Skeletal muscle tissue (tissue), 4 donors: ENCODE data around the gene KLF6. TPM values are rescaled to one million over a fixed set of nuclear protein-coding genes. Genes with fewer than 3 reads are reported as not detected.

Experiments
- H3K27ac ChIP-seq: one replicate; pipeline ENCODE4 v1.7.0; 2013; ENCODE audit warnings: mild to moderate bottlenecking, low read depth, low read length, inconsistent platforms
- H3K27me3 ChIP-seq, 3 donors: one replicate each; pipeline ENCODE4 v1.7.0; 2013; ENCODE audit warnings: low read length in 3 of 3; ENCODE audit not compliant: control insufficient read depth in 3 of 3, insufficient read depth in 3 of 3
- H3K36me3 ChIP-seq, 3 donors: one replicate each; pipeline ENCODE4 v1.7.0; 2013; ENCODE audit warnings: low read length in 3 of 3; ENCODE audit not compliant: control insufficient read depth in 3 of 3, insufficient read depth in 3 of 3
- H3K4me1 ChIP-seq, 3 donors: one replicate each; pipeline ENCODE4 v1.7.0; 2013; ENCODE audit warnings: low read length in 3 of 3, mild to moderate bottlenecking in 3 of 3; ENCODE audit not compliant: control insufficient read depth in 3 of 3, insufficient read depth in 3 of 3
- H3K4me3 ChIP-seq, 3 donors: one replicate each; pipeline ENCODE4 v1.7.0; 2013; ENCODE audit warnings: low read length in 3 of 3
- H3K9ac ChIP-seq, 3 donors: one replicate each; pipeline ENCODE4 v1.7.0; 2013; ENCODE audit warnings: low read length in 3 of 3, mild to moderate bottlenecking in 3 of 3, moderate library complexity in 2 of 3, low read depth in 1 of 3
- H3K9me3 ChIP-seq, 3 donors: one replicate each; pipeline ENCODE4 v1.7.0; 2013; ENCODE audit warnings: low read length in 3 of 3; ENCODE audit not compliant: control insufficient read depth in 3 of 3
- total RNA-seq: library from RNA; depleted of rRNA; stranded (reverse); fragments of >200 nt; gene quantifications from one replicate; pipeline ENCODE4 v1.2.3, GENCODE V29; 2014
- donor health status: Osteomylitis.

The KLF6 gene
- total RNA-seq, 1 donor from 2014 or later, result 50.6 TPM

- Histone ChIP-seq H3K27me3 (no peaks in the 10 kb centered on the region), H3K36me3 (no peaks in the 10 kb centered on the region), H3K4me1 (peaks cover 0 to 3% (median 0%) of the 10 kb centered on the region in 3 donors), H3K4me3 (no peak overlapping the region), H3K27ac (no peak overlapping the region), H3K9me3 (peaks cover 0 to 6% (median 0%) of the 10 kb centered on the region in 3 donors), H3K9ac (no peak overlapping the region)
Measured at GRCh38 chr10:3790272-3790671, 5.3 kb upstream of the KLF6 start.

DNA sequence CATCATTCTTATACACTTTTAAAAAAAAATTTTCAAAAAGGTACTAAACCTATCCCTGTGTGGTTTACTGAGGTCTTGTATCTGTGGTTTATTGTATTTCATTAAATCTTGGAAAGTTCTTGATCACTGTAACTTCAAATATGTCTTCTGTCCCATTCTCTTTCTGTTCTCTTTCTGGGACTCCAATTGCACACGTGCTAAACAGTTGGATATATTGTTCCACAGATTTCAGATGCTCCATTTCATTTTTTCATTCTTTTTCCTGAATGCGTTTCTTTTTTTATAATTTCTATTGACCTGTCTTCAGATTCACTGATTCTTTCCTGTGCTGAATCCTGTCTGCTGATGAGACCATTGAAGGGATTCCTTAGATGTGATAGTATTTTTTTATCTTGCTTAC, 4.6 kb upstream of the KLF6 start:
- Histone ChIP-seq H3K36me3 (peaks cover 0 to 3% (median 0%) of the 10 kb centered on the region in 3 donors), H3K27me3 (no peaks in the 10 kb centered on the region), H3K9ac (no peak overlapping the region), H3K9me3 (peaks cover 0 to 6% (median 0%) of the 10 kb centered on the region in 3 donors), H3K27ac (no peak overlapping the region), H3K4me3 (no peak overlapping the region), H3K4me1 (peaks cover 0 to 3% (median 0%) of the 10 kb centered on the region in 3 donors)

DNA sequence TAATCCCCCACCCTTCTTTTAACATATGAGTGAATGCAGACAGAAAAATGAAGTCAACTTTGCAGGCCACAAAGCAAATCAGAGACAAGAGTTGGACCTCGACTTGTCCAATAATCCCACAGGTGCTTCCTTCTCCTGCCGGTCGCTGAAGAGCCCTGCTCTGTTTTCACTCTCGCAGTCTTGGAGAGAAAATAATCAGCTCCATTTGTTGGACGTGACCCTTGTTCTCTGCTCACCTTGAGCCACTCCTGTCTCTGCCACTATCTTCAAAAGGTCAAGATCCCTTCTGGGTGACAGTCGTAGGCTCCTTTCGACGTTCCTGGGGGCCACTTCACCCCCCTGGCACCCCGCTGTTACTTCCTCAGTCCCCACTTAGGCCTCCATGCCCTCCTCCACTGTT, 2.8 kb upstream of the KLF6 start:
- Histone ChIP-seq H3K4me1 (peaks cover 0 to 6% (median 3%) of the 10 kb centered on the region in 3 donors), H3K36me3 (peaks cover 0 to 5% (median 0%) of the 10 kb centered on the region in 3 donors), H3K9ac (no peak overlapping the region), H3K27ac (peak overlapping the region; percentile 0), H3K9me3 (peaks cover 0 to 2% (median 0%) of the 10 kb centered on the region in 3 donors), H3K4me3 (no peak overlapping the region), H3K27me3 (no peaks in the 10 kb centered on the region)

DNA sequence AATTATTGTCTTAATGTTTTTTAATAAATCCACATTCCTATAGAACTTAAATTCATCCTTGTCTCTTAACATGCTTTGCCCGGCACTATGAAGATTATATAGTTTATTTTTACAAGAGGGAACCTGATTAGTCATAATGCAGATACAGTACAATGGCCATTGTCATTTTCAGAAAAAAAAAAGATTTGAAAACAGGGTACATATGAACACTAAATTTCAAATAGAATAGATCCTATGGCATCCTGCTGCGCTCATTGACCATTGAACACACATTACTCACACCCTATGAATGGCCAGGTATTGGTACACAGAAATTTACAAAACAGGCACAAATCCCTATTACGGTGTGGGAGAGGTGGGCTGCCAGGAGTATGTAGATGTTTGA, 2.0 kb upstream of the KLF6 start:
- H3K4me3 ChIP-seq, result no peak overlapping the region
- H3K36me3 ChIP-seq, result peaks cover 0 to 5% (median under 1%) of the 10 kb centered on the region in 3 donors
- no peak overlapping the region for H3K9ac ChIP-seq
- H3K27me3 ChIP-seq, result no peaks in the 10 kb centered on the region
- H3K27ac ChIP-seq, result peak overlapping the region; percentile 100
- peaks cover 0 to 2% (median 0%) of the 10 kb centered on the region in 3 donors for H3K9me3 ChIP-seq
- peaks cover 7 to 13% (median 10%) of the 10 kb centered on the region in 3 donors for H3K4me1 ChIP-seq

- Histone ChIP-seq H3K4me3 (peak overlapping the region; percentile 3 to 86 (median 76)), H3K4me1 (peaks cover 13 to 18% (median 16%) of the 10 kb centered on the region in 3 donors), H3K27ac (peak overlapping the region; percentile 100), H3K9me3 (peaks cover 0 to 2% (median 0%) of the 10 kb centered on the region in 3 donors), H3K36me3 (peaks cover 5 to 8% (median 6%) of the 10 kb centered on the region in 3 donors), H3K9ac (peak overlapping the region; percentile 95 to 97 (median 95)), H3K27me3 (no peaks in the 10 kb centered on the region)
Measured at GRCh38 chr10:3786295-3787015, 1.4 kb upstream of the KLF6 start.

DNA sequence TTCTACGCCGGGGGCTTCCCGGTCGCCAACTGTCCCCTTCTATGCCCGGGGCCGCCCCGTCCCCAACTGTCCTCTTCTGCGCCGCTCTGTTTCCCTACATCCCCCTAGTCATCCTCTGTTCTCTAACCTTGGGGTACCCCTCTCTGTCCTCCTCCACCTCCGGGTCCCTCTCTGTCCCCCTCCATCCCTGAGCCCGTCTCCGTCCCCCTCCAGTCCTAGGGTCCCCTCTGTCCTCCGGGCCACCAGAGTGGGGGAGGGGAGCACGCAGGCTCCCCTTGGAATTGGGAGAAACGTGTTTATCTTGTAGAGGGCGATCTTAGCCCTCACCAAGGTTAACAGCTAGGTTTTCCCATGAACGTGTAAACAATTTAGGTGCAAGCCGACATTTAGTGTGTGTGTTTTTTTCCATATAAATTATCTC, 852 bp upstream of the KLF6 start:
- peak overlapping the region; percentile 76 to 86 (median 86) for H3K4me3 ChIP-seq
- H3K27ac ChIP-seq, result peak overlapping the region; percentile 100
- H3K9me3 ChIP-seq, result peaks cover 0 to 2% (median 0%) of the 10 kb centered on the region in 3 donors
- H3K36me3 ChIP-seq, result peaks cover 11 to 14% (median 12%) of the 10 kb centered on the region in 3 donors
- H3K9ac ChIP-seq, result peak overlapping the region; percentile 95 to 97 (median 95)
- H3K27me3 ChIP-seq, result no peaks in the 10 kb centered on the region
- peaks cover 19 to 24% (median 22%) of the 10 kb centered on the region in 3 donors for H3K4me1 ChIP-seq

GRCh38 chr10:3785251-3785850, 342 bp upstream of the KLF6 start:
- no peaks in the 10 kb centered on the region for H3K27me3 ChIP-seq
- peaks cover 16 to 18% (median 17%) of the 10 kb centered on the region in 3 donors for H3K36me3 ChIP-seq
- peak overlapping the region; percentile 100 for H3K27ac ChIP-seq
- H3K4me1 ChIP-seq, result peaks cover 24 to 29% (median 27%) of the 10 kb centered on the region in 3 donors
- H3K9me3 ChIP-seq, result peaks cover 0 to 2% (median 0%) of the 10 kb centered on the region in 3 donors
- H3K4me3 ChIP-seq, result peak overlapping the region; percentile 88 to 96 (median 94)
- H3K9ac ChIP-seq, result peak overlapping the region; percentile 99 to 100 (median 100)

DNA sequence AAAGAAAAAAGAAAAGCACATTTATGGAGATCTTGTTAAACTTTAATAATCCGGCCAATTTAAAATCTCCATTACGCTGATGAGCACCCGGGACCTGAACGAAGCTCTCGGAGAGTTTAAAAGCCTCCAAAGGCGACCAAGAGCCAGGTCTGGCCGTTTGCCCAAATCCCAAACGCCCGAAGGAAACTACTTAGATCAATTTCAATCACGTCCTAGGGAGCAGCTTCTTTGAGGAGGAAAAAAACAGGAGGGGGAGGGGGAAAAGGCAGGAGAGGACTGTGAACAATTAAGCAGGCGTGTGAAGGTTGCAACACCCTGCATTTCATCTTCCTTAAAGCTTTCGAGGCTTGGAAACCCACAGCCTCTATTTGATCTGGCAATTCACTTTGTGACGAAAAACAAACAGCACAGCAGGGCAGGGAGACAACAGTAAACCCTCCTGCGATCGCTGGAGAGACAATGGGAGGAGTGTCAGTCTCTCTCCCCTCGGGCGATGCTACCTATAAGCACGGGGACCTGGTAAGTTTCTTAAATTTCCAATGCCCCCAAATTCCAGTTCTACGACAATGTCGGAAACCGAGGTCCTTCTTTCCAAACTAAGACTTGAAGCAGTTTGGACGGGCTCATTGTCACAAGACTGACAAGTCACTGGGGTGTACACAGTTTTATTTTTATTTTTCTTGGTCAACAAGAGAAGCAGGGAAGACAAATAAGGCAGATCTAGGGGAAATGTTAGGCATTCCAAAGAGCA, 1.2 kb downstream of the KLF6 start:
- peak overlapping the region; percentile 99 for H3K27ac ChIP-seq

GRCh38 chr10:3783316-3783681, 1.7 kb downstream of the KLF6 start:
- H3K9ac ChIP-seq, result peak overlapping the region; percentile 99 to 100 (median 100)
- no peaks in the 10 kb centered on the region for H3K27me3 ChIP-seq
- H3K36me3 ChIP-seq, result peaks cover 34 to 36% (median 35%) of the 10 kb centered on the region in 3 donors
- H3K4me3 ChIP-seq, result peak overlapping the region; percentile 88 to 96 (median 94)
- no peaks in the 10 kb centered on the region for H3K9me3 ChIP-seq
- peak overlapping the region; percentile 99 for H3K27ac ChIP-seq
- H3K4me1 ChIP-seq, result peaks cover 43 to 50% (median 44%) of the 10 kb centered on the region in 3 donors

More for the DNA sequence above, 1.2 kb downstream of the KLF6 start:
- peaks cover 38 to 44% (median 42%) of the 10 kb centered on the region in 3 donors for H3K4me1 ChIP-seq
- H3K9ac ChIP-seq, result peak overlapping the region; percentile 99 to 100 (median 100)
- H3K27me3 ChIP-seq, result no peaks in the 10 kb centered on the region
- peak overlapping the region; percentile 88 to 96 (median 94) for H3K4me3 ChIP-seq
- no peaks in the 10 kb centered on the region for H3K9me3 ChIP-seq
- peaks cover 31 to 32% (median 31%) of the 10 kb centered on the region in 3 donors for H3K36me3 ChIP-seq
